Germinal center (tissue), 1 donor: Measurements from ENCODE around the gene PSME3.

Source experiments
- DNase-seq: peaks from one replicate; pipeline ENCODE4 v3.0.0; 2012; ENCODE audit warnings: mixed read lengths, low spot score

Gene PSME3

GRCh38 chr17:42817866-42818265 lies 15.3 kb upstream of the PSME3 start:
- DNase-seq, result no peak

- DNase-seq, result no peak
Measured at GRCh38 chr17:42818379-42818778, 14.8 kb upstream of the PSME3 start.

GRCh38 chr17:42819939-42820535 lies 13.2 kb upstream of the PSME3 start:
- peak; percentile 73 for DNase-seq

GRCh38 chr17:42821176-42821575 lies 12.0 kb upstream of the PSME3 start:
- DNase-seq, result no peak

GRCh38 chr17:42827472-42827871 lies 5.7 kb upstream of the PSME3 start:
- DNase-seq, result no peak

- DNase-seq, result no peak
Measured at GRCh38 chr17:42830971-42831370, 2.2 kb upstream of the PSME3 start.

- DNase-seq, result no peak
Measured at GRCh38 chr17:42832213-42832933, 824 bp upstream of the PSME3 start.

- DNase-seq, result no peak
Measured at GRCh38 chr17:42833767-42834422, 698 bp downstream of the PSME3 start.

- DNase-seq, result no peak
Measured at GRCh38 chr17:42835732-42836131, 2.5 kb downstream of the PSME3 start.

- DNase-seq, result no peak
Measured at GRCh38 chr17:42841975-42842685, 8.9 kb downstream of the PSME3 start.

GRCh38 chr17:42843358-42843934 lies 10.2 kb downstream of the PSME3 start:
- peak; percentile 39 for DNase-seq

GRCh38 chr17:42844271-42844670 lies 11.1 kb downstream of the PSME3 start, which contains the start of gene AOC2:
Gene AOC2, plus strand, starts transcription at chr17:42844580. Its CDS starts 47 bp downstream, at chr17:42844627.
- no peak for DNase-seq

- no peak for DNase-seq
Measured at GRCh38 chr17:42844761-42845555, 11.8 kb downstream of the PSME3 start.

- no peak for DNase-seq
Measured at GRCh38 chr17:42845556-42845917, 12.3 kb downstream of the PSME3 start.

- no peak for DNase-seq
Measured at GRCh38 chr17:42845918-42846593, 12.9 kb downstream of the PSME3 start.

GRCh38 chr17:42846594-42847280 lies 13.5 kb downstream of the PSME3 start:
- DNase-seq, result no peak

- no peak for DNase-seq
Measured at GRCh38 chr17:42848093-42848492, 14.9 kb downstream of the PSME3 start.

- DNase-seq, result no peak
Measured at GRCh38 chr17:42849031-42849430, 15.8 kb downstream of the PSME3 start.

- no peak for DNase-seq
Measured at GRCh38 chr17:42849451-42850181, 16.4 kb downstream of the PSME3 start.

GRCh38 chr17:42850954-42851353 lies 17.8 kb downstream of the PSME3 start, which contains the start of gene AOC3:
Gene AOC3, plus strand, starts transcription at chr17:42851199. Its CDS starts 145 bp downstream, at chr17:42851344.
- no peak for DNase-seq
